GM12891 (cell line): ENCODE data around the gene LIPC.

Experiments
- PAX5 ChIP-seq: IDR thresholded peaks from 2 replicates; pipeline ENCODE4 v1.6.1; 2011; ENCODE audit warnings: low read length, moderate library complexity, mild to moderate bottlenecking; ENCODE audit not compliant: insufficient read depth, severe bottlenecking
- POLR2A ChIP-seq: IDR thresholded peaks from 2 replicates; pipeline ENCODE4 v1.6.1; 2011; ENCODE audit warnings: low read depth, low read length, control low read depth
- POLR2AphosphoS5 ChIP-seq: IDR thresholded peaks from 2 replicates; pipeline ENCODE4 v1.6.1; 2011; ENCODE audit warnings: low read depth, low read length, control low read depth
- TAF1 ChIP-seq: IDR thresholded peaks from 2 replicates; pipeline ENCODE4 v1.6.1; 2011; ENCODE audit warnings: low read depth, low read length, control low read depth

DNA sequence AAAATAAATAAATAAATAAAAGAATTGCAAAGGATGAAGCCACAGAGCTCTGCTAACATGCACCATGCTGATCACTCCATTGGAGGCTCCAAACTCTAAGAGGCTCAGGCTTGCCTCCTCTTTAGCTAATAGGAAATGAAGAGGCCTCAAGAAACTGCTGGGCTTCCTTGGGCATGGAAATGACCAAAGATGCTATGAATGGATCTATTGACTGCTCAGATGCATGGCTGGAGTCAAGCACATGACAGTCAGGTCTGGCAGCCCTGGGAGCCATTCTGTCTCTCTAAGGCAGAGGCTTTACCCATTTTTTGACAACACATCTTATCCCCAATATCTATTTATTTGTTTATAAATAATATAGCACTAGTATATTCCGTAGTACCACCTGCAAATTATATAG, 5.3 kb upstream of the LIPC start:
- TF ChIP-seq POLR2AphosphoS5 (no peak), TAF1 (no peak), POLR2A (no peak), PAX5 (no peak)
